Amygdala (tissue), 56 donors: ENCODE data around the gene RPS10.
"Not testable (repeated sequence)": the region's sequence is repeated elsewhere in the genome, so short reads cannot be mapped to it uniquely, and the experiment has no call there.

ENCODE experiments used
- DNase-seq, 56 donors: peaks; one replicate each; lab custom pipeline; 2025; lab: John Stamatoyannopoulos, UW

RPS10 gene

GRCh38 chr6:34374508-34374907, 51.4 kb downstream of the RPS10 start:
- DNase-seq, result no peak

DNA sequence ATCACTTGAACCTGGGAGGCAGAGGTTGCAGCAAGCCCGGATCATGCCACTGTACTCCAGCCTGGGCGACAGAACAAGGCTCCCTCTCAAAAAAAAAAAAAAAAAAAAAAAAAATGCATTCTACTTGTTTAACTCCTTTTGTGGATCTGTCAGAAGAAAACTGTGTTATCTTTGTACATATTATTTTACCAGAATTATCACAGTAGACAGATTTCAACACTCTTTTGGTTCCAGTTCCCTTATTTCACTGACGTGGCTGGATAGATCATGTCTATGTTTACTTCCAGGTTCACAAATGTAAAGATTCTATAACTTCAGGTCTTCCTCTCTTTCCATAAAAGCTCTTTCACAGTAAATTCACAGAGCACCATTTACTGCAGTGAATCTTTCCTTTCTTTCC, 51.8 kb downstream of the RPS10 start:
- DNase-seq, result no peak

GRCh38 chr6:34373511-34373910, 52.4 kb downstream of the RPS10 start:
- peak in 1 of 56 donors; percentile 30 for DNase-seq

DNA sequence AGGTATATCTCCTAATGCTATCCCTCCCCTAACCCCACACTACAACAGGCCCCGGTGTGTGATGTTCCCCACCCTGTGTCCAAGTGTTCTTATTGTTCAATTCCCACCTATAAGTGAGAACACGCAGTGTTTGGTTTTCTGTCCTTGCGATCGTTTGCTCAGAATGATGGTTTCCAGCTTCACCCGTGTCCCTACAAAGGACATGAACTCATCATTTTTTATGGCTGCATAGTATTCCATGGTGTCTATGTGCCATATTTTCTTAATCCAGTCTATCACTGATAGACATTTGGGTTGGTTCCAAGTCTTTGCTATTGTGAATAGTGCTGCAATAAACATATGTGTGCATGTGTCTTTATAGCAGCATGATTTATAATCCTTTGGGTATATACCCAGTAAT, 54.0 kb downstream of the RPS10 start:
- not testable (repeated sequence) for DNase-seq

GRCh38 chr6:34370361-34370760, 55.5 kb downstream of the RPS10 start:
- DNase-seq, result peak in 8 of 56 donors; percentile 18 to 47 (median 26)

DNA sequence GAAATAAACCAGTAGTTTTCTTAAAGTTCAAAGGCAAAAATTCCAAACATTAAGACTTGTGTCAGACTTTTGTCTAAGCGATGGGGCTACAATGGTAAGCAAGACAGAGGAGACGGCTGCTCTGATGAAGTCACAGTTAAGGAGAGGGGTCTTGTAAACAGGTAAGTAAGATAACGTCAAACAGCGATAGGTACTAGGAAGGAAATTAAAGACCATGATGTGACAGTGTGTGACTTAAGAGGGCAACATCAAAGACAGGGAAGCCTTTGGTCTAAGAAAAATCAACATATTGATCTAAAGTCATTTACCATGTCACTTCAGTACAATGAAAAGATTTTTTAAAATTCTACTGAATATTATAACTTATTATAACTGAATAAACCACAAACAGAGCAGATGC, 56.5 kb downstream of the RPS10 start:
- no peak for DNase-seq
